ENCODE data around the gene BOK. TPM values are rescaled to one million over a fixed set of nuclear protein-coding genes. Genes with fewer than 3 reads are reported as not detected.

Gene BOK
- total RNA-seq, 1 donor from 2014 or later, result 83.3 TPM

GRCh38 chr2:241612156-241613016 is 53.8 kb downstream of the BOK start:
- TF ChIP-seq CTCF (conservative IDR thresholded peaks at IDR 0.05; ENCODE audit: low read depth, low read length), result no peak
- H3K4me3 ChIP-seq (ENCODE audit: low read depth, low read length), result no peak overlapping the region
- DNase-seq (ENCODE audit: low read depth), result no peak

- H3K4me3 ChIP-seq (ENCODE audit: low read depth, low read length), result no peak overlapping the region
- no peak for DNase-seq (ENCODE audit: low read depth)
- TF ChIP-seq CTCF (conservative IDR thresholded peaks at IDR 0.05; ENCODE audit: low read depth, low read length), result no peak
Measured at GRCh38 chr2:241613017-241613780, 54.7 kb downstream of the BOK start.

- no peak for DNase-seq (ENCODE audit: low read depth)
- no peak for TF ChIP-seq CTCF (conservative IDR thresholded peaks at IDR 0.05; ENCODE audit: low read depth, low read length)
- H3K4me3 ChIP-seq (ENCODE audit: low read depth, low read length), result no peak overlapping the region
Measured at GRCh38 chr2:241615041-241615440, 56.5 kb downstream of the BOK start.

GRCh38 chr2:241615522-241616052 is 57.0 kb downstream of the BOK start:
- no peak for DNase-seq (ENCODE audit: low read depth)
- TF ChIP-seq CTCF (conservative IDR thresholded peaks at IDR 0.05; ENCODE audit: low read depth, low read length), result no peak

GRCh38 chr2:241616168-241617125 is 57.9 kb downstream of the BOK start:
- TF ChIP-seq CTCF (conservative IDR thresholded peaks at IDR 0.05; ENCODE audit: low read depth, low read length), result no peak
- DNase-seq (ENCODE audit: low read depth), result no peak
- H3K4me3 ChIP-seq (ENCODE audit: low read depth, low read length), result peak overlapping the region; percentile 55

More at GRCh38 chr2:241615522-241616052, 57.0 kb downstream of the BOK start:
- no peak overlapping the region for H3K4me3 ChIP-seq (ENCODE audit: low read depth, low read length)

GRCh38 chr2:241617431-241618154 is 59.0 kb downstream of the BOK start:
- peak overlapping the region; percentile 55 for H3K4me3 ChIP-seq (ENCODE audit: low read depth, low read length)
- no peak for DNase-seq (ENCODE audit: low read depth)
- no peak for TF ChIP-seq CTCF (conservative IDR thresholded peaks at IDR 0.05; ENCODE audit: low read depth, low read length)

Measured in epithelial cell of proximal tubule (primary cell).